ENCODE results near the gene TLE4.

The TLE4 gene

GRCh38 chr9:79613145-79613544, 41.4 kb downstream of the TLE4 start:
- TF ChIP-seq, protein P1, sequence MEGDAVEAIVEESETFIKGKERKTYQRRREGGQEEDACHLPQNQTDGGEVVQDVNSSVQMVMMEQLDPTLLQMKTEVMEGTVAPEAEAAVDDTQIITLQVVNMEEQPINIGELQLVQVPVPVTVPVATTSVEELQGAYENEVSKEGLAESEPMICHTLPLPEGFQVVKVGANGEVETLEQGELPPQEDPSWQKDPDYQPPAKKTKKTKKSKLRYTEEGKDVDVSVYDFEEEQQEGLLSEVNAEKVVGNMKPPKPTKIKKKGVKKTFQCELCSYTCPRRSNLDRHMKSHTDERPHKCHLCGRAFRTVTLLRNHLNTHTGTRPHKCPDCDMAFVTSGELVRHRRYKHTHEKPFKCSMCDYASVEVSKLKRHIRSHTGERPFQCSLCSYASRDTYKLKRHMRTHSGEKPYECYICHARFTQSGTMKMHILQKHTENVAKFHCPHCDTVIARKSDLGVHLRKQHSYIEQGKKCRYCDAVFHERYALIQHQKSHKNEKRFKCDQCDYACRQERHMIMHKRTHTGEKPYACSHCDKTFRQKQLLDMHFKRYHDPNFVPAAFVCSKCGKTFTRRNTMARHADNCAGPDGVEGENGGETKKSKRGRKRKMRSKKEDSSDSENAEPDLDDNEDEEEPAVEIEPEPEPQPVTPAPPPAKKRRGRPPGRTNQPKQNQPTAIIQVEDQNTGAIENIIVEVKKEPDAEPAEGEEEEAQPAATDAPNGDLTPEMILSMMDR (IDR thresholded peaks at IDR 0.05; ENCODE audit: insufficient read depth, missing control alignments) = no peak
- FAIRE-seq = no peak

GRCh38 chr9:79615038-79615437, 43.3 kb downstream of the TLE4 start:
- TF ChIP-seq, protein P1 (IDR thresholded peaks at IDR 0.05; ENCODE audit: insufficient read depth, missing control alignments) = no peak
- DNase-seq (ENCODE audit: insufficient read length, low spot score) (no peak), FAIRE-seq (no peak)

More at GRCh38 chr9:79613145-79613544, 41.4 kb downstream of the TLE4 start:
- DNase-seq (ENCODE audit: insufficient read length, low spot score) = no peak

GRCh38 chr9:79616013-79616412, 44.2 kb downstream of the TLE4 start:
- TF ChIP-seq, protein P1 (IDR thresholded peaks at IDR 0.05; ENCODE audit: insufficient read depth, missing control alignments) = no peak
- DNase-seq (ENCODE audit: insufficient read length, low spot score) = no peak
- no peak for FAIRE-seq

DNA sequence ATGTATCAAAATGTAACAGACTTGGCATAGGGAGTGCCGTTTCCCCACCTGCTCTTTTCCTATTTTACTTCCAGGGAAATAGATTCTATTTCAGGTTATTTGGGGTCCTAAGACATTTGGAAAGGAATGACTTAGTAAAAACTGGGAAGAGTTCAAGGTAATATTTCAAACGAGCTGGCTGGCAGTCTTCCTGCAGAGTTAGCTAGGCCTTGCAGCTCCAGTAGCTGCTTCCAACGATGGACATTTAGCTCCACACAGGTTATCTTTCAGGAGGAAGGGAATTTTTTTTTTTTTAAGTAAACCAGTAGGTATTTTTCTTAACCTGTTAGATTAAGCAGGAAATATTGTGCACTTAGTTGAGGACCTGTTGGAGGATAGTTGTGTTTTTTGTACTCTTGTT, 45.2 kb downstream of the TLE4 start:
- TF ChIP-seq, protein P1 (IDR thresholded peaks at IDR 0.05; ENCODE audit: insufficient read depth, missing control alignments) = no peak
- DNase-seq (ENCODE audit: insufficient read length, low spot score) (no peak), FAIRE-seq (no peak)

- FAIRE-seq = no peak
- no peak for DNase-seq (ENCODE audit: insufficient read length, low spot score)
Measured at GRCh38 chr9:79617395-79617794, 45.6 kb downstream of the TLE4 start.

GRCh38 chr9:79619930-79620329, 48.2 kb downstream of the TLE4 start:
- TF ChIP-seq, protein P1 (IDR thresholded peaks at IDR 0.05; ENCODE audit: insufficient read depth, missing control alignments) = no peak
- FAIRE-seq (no peak), DNase-seq (ENCODE audit: insufficient read length, low spot score) (no peak)

More at GRCh38 chr9:79617395-79617794, 45.6 kb downstream of the TLE4 start:
- TF ChIP-seq, protein P1 (IDR thresholded peaks at IDR 0.05; ENCODE audit: insufficient read depth, missing control alignments) = no peak

- TF ChIP-seq, protein P1 (IDR thresholded peaks at IDR 0.05; ENCODE audit: insufficient read depth, missing control alignments) = no peak
- FAIRE-seq (no peak), DNase-seq (ENCODE audit: insufficient read length, low spot score) (no peak)
Measured at GRCh38 chr9:79621916-79622575, 50.3 kb downstream of the TLE4 start.

All from D721Med (cell line).